KBM-7 (cell line): ENCODE results near the gene TMEM253.

Source experiments
- DNase-seq: peaks from one replicate; pipeline ENCODE4 v3.0.0-alpha.2; 2015
- in situ Hi-C: fragments of 300-500 bp; cut with MboI; formaldehyde crosslinking; loops from 2 replicates; pipeline ENCODE4 v1.14.3; 2020; ENCODE audit warnings: low sequenced_read_pairs, low pct_unique_long_range_greater_than_20kb, mixed read lengths

The TMEM253 gene

GRCh38 chr14:21100931-21101330 is at the start of gene TMEM253:
TSS of gene TMEM253 (plus strand) at chr14:21101066. CDS start at chr14:21101344, 278 bp downstream.
- in situ Hi-C loops = no loop called here
- DNase-seq = no peak

- in situ Hi-C loops = no loop called here
- no peak for DNase-seq
Measured at GRCh38 chr14:21053184-21054122, 47.4 kb upstream of the TMEM253 start.

- in situ Hi-C loops = no loop called here
- DNase-seq = no peak
Measured at GRCh38 chr14:21054123-21054767, 46.6 kb upstream of the TMEM253 start.

GRCh38 chr14:21054768-21055145 is 46.1 kb upstream of the TMEM253 start:
- in situ Hi-C loops = no loop called here
- no peak for DNase-seq

GRCh38 chr14:21055432-21056117 is 45.3 kb upstream of the TMEM253 start:
- in situ Hi-C loops = no loop called here
- DNase-seq = no peak

GRCh38 chr14:21056520-21057163 is 44.2 kb upstream of the TMEM253 start:
- in situ Hi-C loops = no loop called here
- DNase-seq = no peak

- in situ Hi-C loops = no loop called here
- no peak for DNase-seq
Measured at GRCh38 chr14:21057803-21058675, 42.8 kb upstream of the TMEM253 start, which contains the start of gene RNASE8. TSS of gene RNASE8 (plus strand) at chr14:21057822. CDS start at chr14:21057893, 71 bp downstream.

GRCh38 chr14:21058903-21059302 is 42.0 kb upstream of the TMEM253 start:
- DNase-seq = no peak
- in situ Hi-C loops = no loop called here

GRCh38 chr14:21059842-21060613 is 40.8 kb upstream of the TMEM253 start:
- in situ Hi-C loops = no loop called here
- no peak for DNase-seq

GRCh38 chr14:21060614-21061346 is 40.1 kb upstream of the TMEM253 start:
- DNase-seq = no peak
- in situ Hi-C loops = no loop called here

- DNase-seq = no peak
- in situ Hi-C loops = no loop called here
Measured at GRCh38 chr14:21061347-21061668, 39.6 kb upstream of the TMEM253 start.

- in situ Hi-C loops = no loop called here
- no peak for DNase-seq
Measured at GRCh38 chr14:21063479-21063878, 37.4 kb upstream of the TMEM253 start.

GRCh38 chr14:21066882-21067502 is 33.9 kb upstream of the TMEM253 start:
- in situ Hi-C loops = no loop called here
- peak; percentile 34 for DNase-seq

- in situ Hi-C loops = no loop called here
- DNase-seq = peak; percentile 72
Measured at GRCh38 chr14:21068521-21069387, 32.1 kb upstream of the TMEM253 start.

- in situ Hi-C loops = no loop called here
- no peak for DNase-seq
Measured at GRCh38 chr14:21069388-21070082, 31.3 kb upstream of the TMEM253 start.
